H1 (cell line): Measurements from ENCODE around the gene JAKMIP1.

ENCODE experiments used
- ASH2L ChIP-seq: fragments of 200-600, 300-600 bp; sonication (generic); IDR thresholded peaks from one replicate; pipeline ENCODE4 v1.7.1; 2017; ENCODE audit warnings: low read length
- CEBPB ChIP-seq: IDR thresholded peaks from 2 replicates; pipeline ENCODE4 v1.6.1; 2012; ENCODE audit warnings: low read depth, low read length
- CHD2 ChIP-seq: IDR thresholded peaks from 2 replicates; pipeline ENCODE4 v1.6.1; 2012; ENCODE audit warnings: low read length, improper control_type of control experiment
- FOSL1 ChIP-seq: IDR thresholded peaks from 2 replicates; pipeline ENCODE4 v1.6.1; 2011; ENCODE audit warnings: mild to moderate bottlenecking, low read depth, low read length, moderate library complexity; ENCODE audit not compliant: insufficient read depth
- MAFK ChIP-seq: IDR thresholded peaks from 2 replicates; pipeline ENCODE4 v1.6.1; 2012; ENCODE audit warnings: low read depth, mild to moderate bottlenecking, improper control_type of control experiment, low read length
- POLR2A ChIP-seq, 2 experiments: IDR thresholded peaks; 1 replicate in 1 of 2; 2 replicates in 1 of 2; pipeline ENCODE4 v1.6.1; 2011; ENCODE audit warnings: low read depth in 2 of 2, low read length in 2 of 2, mild to moderate bottlenecking in 2 of 2; ENCODE audit errors: control extremely low read depth in 1 of 2
- POLR2AphosphoS5 ChIP-seq: IDR thresholded peaks from 2 replicates; pipeline ENCODE4 v1.6.1; 2011; ENCODE audit warnings: low read depth, low read length
- POU5F1 ChIP-seq: IDR thresholded peaks from 2 replicates; pipeline ENCODE4 v1.6.1; 2011; ENCODE audit warnings: low read depth, mild to moderate bottlenecking, low read length, moderate library complexity
- SIN3A ChIP-seq, 2 experiments: IDR thresholded peaks in 1 of 2; conservative IDR thresholded peaks in 1 of 2; 2 replicates each; pipeline ENCODE4 v1.6.1; 2011 to 2012; ENCODE audit warnings: low read length in 2 of 2, improper control_type of control experiment in 1 of 2, low read depth in 1 of 2, mild to moderate bottlenecking in 1 of 2
- SRF ChIP-seq: IDR thresholded peaks from 2 replicates; pipeline ENCODE4 v1.6.1; 2011; ENCODE audit warnings: mild to moderate bottlenecking, low read depth, low read length, moderate library complexity
- TF ChIP-seq, protein P1 (sequence below), 3 experiments: IDR thresholded peaks; 1 replicate in 2 of 3; 2 replicates in 1 of 3; pipeline versions ENCODE4 v1.5.1 to v1.6.1; 2011; ENCODE audit warnings: low read length in 3 of 3, mild to moderate bottlenecking in 3 of 3, inconsistent platforms in 2 of 3, low read depth in 1 of 3, moderate library complexity in 1 of 3; ENCODE audit not compliant: insufficient read depth in 1 of 3; ENCODE audit errors: control extremely low read depth in 1 of 3

DNA sequence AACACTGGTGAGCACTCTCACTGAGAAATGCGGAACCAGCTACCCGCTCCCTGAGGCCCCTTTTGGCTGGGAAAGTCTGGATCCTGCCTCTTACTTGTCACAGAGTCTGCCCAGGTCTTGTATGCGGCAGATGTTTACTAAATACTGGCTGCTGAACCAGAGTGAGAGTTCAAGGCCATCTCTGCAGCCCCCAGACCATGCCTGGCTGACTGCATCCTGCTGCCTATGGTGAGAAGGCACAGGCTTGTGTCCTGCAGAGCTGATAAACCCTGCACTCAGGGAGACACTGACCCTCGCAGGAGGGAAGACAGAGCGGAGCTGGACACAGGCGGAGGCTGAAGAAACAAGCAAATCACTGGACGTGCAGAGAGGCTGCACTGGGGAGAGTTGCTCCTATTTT is 46.5 kb downstream of the JAKMIP1 start:
- TF ChIP-seq SIN3A (conservative IDR thresholded peaks at IDR 0.05 in 1 of 2, IDR thresholded peaks at IDR 0.05 in 1 of 2; ENCODE audit: low read depth in 1 of 2, low read length in 2 of 2) = no peak
- TF ChIP-seq, protein P1, sequence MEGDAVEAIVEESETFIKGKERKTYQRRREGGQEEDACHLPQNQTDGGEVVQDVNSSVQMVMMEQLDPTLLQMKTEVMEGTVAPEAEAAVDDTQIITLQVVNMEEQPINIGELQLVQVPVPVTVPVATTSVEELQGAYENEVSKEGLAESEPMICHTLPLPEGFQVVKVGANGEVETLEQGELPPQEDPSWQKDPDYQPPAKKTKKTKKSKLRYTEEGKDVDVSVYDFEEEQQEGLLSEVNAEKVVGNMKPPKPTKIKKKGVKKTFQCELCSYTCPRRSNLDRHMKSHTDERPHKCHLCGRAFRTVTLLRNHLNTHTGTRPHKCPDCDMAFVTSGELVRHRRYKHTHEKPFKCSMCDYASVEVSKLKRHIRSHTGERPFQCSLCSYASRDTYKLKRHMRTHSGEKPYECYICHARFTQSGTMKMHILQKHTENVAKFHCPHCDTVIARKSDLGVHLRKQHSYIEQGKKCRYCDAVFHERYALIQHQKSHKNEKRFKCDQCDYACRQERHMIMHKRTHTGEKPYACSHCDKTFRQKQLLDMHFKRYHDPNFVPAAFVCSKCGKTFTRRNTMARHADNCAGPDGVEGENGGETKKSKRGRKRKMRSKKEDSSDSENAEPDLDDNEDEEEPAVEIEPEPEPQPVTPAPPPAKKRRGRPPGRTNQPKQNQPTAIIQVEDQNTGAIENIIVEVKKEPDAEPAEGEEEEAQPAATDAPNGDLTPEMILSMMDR (IDR thresholded peaks at IDR 0.05; ENCODE audit: control extremely low read depth in 1 of 3, insufficient read depth in 1 of 3, low read depth in 1 of 3, low read length in 3 of 3) = no peak
- no peak for TF ChIP-seq ASH2L
- no peak for TF ChIP-seq POU5F1
- no peak for TF ChIP-seq POLR2AphosphoS5
- no peak for TF ChIP-seq SRF
- no peak for TF ChIP-seq FOSL1
- TF ChIP-seq POLR2A (IDR thresholded peaks at IDR 0.05; ENCODE audit: control extremely low read depth in 1 of 2, low read depth in 2 of 2, low read length in 2 of 2) = no peak
- no peak for TF ChIP-seq CEBPB
- no peak for TF ChIP-seq CHD2
- TF ChIP-seq MAFK = no peak
